SK-N-SH treated with all-trans-retinoic acid at 6 μM for 48 hours (cell line): Measurements from ENCODE around the gene SGTA.

Source experiments
- ATAC-seq: fragments of 200-7000 bp; cut with Tn5 transposase; 3 replicates; pipeline ENCODE4 v1.9.1; 2020; ENCODE audit warnings: mild to moderate bottlenecking, moderate library complexity
- ARNTL ChIP-seq: fragments of 450-650 bp; formaldehyde crosslinking; IDR thresholded peaks from 2 replicates; pipeline ENCODE4 v1.5.0; 2020; ENCODE audit warnings: low read depth, mild to moderate bottlenecking, moderate library complexity, borderline replicate concordance
- BACH2 ChIP-seq: fragments of 250-450 bp; sonication (Bioruptor Pico); IDR thresholded peaks from 2 replicates; pipeline ENCODE4 v1.9.0; 2021; ENCODE audit warnings: mild to moderate bottlenecking, borderline replicate concordance
- CREB5 ChIP-seq: fragments of 250-450 bp; sonication (Bioruptor Pico); IDR thresholded peaks from 2 replicates; pipeline ENCODE4 v1.5.1; 2020; ENCODE audit warnings: low read depth, mild to moderate bottlenecking, moderate library complexity
- CSDC2 ChIP-seq: fragments of 250-450 bp; sonication (Bioruptor Pico); IDR thresholded peaks from 2 replicates; pipeline ENCODE4 v1.5.0; 2020; ENCODE audit warnings: mild to moderate bottlenecking, moderate library complexity
- CSRNP3 ChIP-seq: fragments of 250-450 bp; sonication (Bioruptor Pico); IDR thresholded peaks from 2 replicates; pipeline ENCODE4 v1.5.1; 2021; ENCODE audit warnings: mild to moderate bottlenecking, moderate library complexity
- ESRRG ChIP-seq: fragments of 250-450 bp; sonication (Bioruptor Pico); IDR thresholded peaks from 2 replicates; pipeline ENCODE4 v1.6.1; 2021; ENCODE audit warnings: mild to moderate bottlenecking
- ISL1 ChIP-seq: fragments of 250-450 bp; sonication (Bioruptor Pico); IDR thresholded peaks from 2 replicates; pipeline ENCODE4 v2.1.2; 2022; ENCODE audit warnings: mild to moderate bottlenecking, moderate library complexity
- OSR1 ChIP-seq: fragments of 250-450 bp; sonication (Bioruptor Pico); IDR thresholded peaks from 2 replicates; pipeline ENCODE4 v1.8.0; 2022; ENCODE audit warnings: moderate library complexity, mild to moderate bottlenecking, inconsistent platforms
- PATZ1 ChIP-seq: fragments of 250-450 bp; sonication (Bioruptor Pico); IDR thresholded peaks from 2 replicates; pipeline ENCODE4 v1.8.0; 2020; ENCODE audit warnings: mild to moderate bottlenecking, moderate library complexity, borderline replicate concordance
- PPARA ChIP-seq: fragments of 250-450 bp; sonication (Bioruptor Pico); IDR thresholded peaks from 2 replicates; pipeline ENCODE4 v1.5.0; 2020; ENCODE audit warnings: mild to moderate bottlenecking, borderline replicate concordance
- RARB ChIP-seq: fragments of 250-450 bp; sonication (Bioruptor Pico); IDR thresholded peaks from 2 replicates; pipeline ENCODE4 v1.8.0; 2021; ENCODE audit warnings: mild to moderate bottlenecking, moderate library complexity
- SNAI2 ChIP-seq: fragments of 250-450 bp; sonication (Bioruptor Pico); IDR thresholded peaks from 2 replicates; pipeline ENCODE4 v1.5.0; 2020; ENCODE audit warnings: mild to moderate bottlenecking, moderate library complexity
- TOX ChIP-seq: fragments of 250-450 bp; sonication (Bioruptor Pico); IDR thresholded peaks from 2 replicates; pipeline ENCODE4 v1.8.0; 2021; ENCODE audit warnings: mild to moderate bottlenecking, moderate library complexity, borderline replicate concordance
- ZC3H10 ChIP-seq: fragments of 250-450 bp; sonication (Bioruptor Pico); IDR thresholded peaks from 2 replicates; pipeline ENCODE4 v1.5.1; 2021; ENCODE audit warnings: mild to moderate bottlenecking, moderate library complexity
- ZFP3 ChIP-seq: fragments of 250-450 bp; sonication (Bioruptor Pico); IDR thresholded peaks from 2 replicates; pipeline ENCODE4 v1.5.0; 2020; ENCODE audit warnings: mild to moderate bottlenecking, moderate library complexity
- ZNF565 ChIP-seq: fragments of 450-650 bp; formaldehyde crosslinking; conservative IDR thresholded peaks from 2 replicates; pipeline ENCODE4 v1.5.0; 2020; ENCODE audit warnings: low read depth, mild to moderate bottlenecking, moderate library complexity
- ZNF70 ChIP-seq: fragments of 450-650 bp; formaldehyde crosslinking; IDR thresholded peaks from 2 replicates; pipeline ENCODE4 v1.5.0; 2020; ENCODE audit warnings: mild to moderate bottlenecking, moderate library complexity
- ZNF8 ChIP-seq: fragments of 450-650 bp; formaldehyde crosslinking; IDR thresholded peaks from 2 replicates; pipeline ENCODE4 v1.5.0; 2020; ENCODE audit warnings: mild to moderate bottlenecking, moderate library complexity
- TF ChIP-seq, protein P1 (sequence below): fragments of 250-450 bp; sonication (Bioruptor Pico); IDR thresholded peaks from 2 replicates; pipeline ENCODE4 v1.5.0; 2020; ENCODE audit warnings: mild to moderate bottlenecking, moderate library complexity
- TF ChIP-seq, protein P2 (sequence below): fragments of 250-450 bp; sonication (Bioruptor Pico); IDR thresholded peaks from 2 replicates; pipeline ENCODE4 v1.8.0; 2021; ENCODE audit warnings: low read depth, mild to moderate bottlenecking, moderate library complexity, borderline replicate concordance

The SGTA gene

GRCh38 chr19:2716275-2716650, 66.8 kb downstream of the SGTA start:
- TF ChIP-seq OSR1 (CRISPR knock-in tag) (no peak), CSRNP3 (no peak), RARB (no peak), PPARA (CRISPR knock-in tag) (no peak), ISL1 (CRISPR knock-in tag) (no peak), ZC3H10 (CRISPR knock-in tag) (no peak), TOX (CRISPR knock-in tag) (no peak), CSDC2 (no peak), ZFP3 (no peak), ZNF70 (CRISPR knock-in tag) (no peak)
- TF ChIP-seq, protein P1, sequence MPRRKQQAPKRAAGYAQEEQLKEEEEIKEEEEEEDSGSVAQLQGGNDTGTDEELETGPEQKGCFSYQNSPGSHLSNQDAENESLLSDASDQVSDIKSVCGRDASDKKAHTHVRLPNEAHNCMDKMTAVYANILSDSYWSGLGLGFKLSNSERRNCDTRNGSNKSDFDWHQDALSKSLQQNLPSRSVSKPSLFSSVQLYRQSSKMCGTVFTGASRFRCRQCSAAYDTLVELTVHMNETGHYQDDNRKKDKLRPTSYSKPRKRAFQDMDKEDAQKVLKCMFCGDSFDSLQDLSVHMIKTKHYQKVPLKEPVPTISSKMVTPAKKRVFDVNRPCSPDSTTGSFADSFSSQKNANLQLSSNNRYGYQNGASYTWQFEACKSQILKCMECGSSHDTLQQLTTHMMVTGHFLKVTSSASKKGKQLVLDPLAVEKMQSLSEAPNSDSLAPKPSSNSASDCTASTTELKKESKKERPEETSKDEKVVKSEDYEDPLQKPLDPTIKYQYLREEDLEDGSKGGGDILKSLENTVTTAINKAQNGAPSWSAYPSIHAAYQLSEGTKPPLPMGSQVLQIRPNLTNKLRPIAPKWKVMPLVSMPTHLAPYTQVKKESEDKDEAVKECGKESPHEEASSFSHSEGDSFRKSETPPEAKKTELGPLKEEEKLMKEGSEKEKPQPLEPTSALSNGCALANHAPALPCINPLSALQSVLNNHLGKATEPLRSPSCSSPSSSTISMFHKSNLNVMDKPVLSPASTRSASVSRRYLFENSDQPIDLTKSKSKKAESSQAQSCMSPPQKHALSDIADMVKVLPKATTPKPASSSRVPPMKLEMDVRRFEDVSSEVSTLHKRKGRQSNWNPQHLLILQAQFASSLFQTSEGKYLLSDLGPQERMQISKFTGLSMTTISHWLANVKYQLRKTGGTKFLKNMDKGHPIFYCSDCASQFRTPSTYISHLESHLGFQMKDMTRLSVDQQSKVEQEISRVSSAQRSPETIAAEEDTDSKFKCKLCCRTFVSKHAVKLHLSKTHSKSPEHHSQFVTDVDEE (CRISPR knock-in tag), result no peak
- TF ChIP-seq, protein P2, sequence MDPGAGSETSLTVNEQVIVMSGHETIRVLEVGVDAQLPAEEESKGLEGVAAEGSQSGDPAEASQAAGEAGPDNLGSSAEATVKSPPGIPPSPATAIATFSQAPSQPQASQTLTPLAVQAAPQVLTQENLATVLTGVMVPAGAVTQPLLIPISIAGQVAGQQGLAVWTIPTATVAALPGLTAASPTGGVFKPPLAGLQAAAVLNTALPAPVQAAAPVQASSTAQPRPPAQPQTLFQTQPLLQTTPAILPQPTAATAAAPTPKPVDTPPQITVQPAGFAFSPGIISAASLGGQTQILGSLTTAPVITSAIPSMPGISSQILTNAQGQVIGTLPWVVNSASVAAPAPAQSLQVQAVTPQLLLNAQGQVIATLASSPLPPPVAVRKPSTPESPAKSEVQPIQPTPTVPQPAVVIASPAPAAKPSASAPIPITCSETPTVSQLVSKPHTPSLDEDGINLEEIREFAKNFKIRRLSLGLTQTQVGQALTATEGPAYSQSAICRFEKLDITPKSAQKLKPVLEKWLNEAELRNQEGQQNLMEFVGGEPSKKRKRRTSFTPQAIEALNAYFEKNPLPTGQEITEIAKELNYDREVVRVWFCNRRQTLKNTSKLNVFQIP (CRISPR knock-in tag), result no peak
- ATAC-seq, result no peak

- ATAC-seq, result no peak
- TF ChIP-seq TOX (CRISPR knock-in tag) (no peak), ISL1 (CRISPR knock-in tag) (no peak), SNAI2 (CRISPR knock-in tag) (no peak), CREB5 (CRISPR knock-in tag) (no peak), ZNF8 (CRISPR knock-in tag) (no peak), ARNTL (CRISPR knock-in tag) (no peak), ESRRG (no peak), ZNF565 (no peak), ZC3H10 (CRISPR knock-in tag) (no peak), CSDC2 (no peak), BACH2 (CRISPR knock-in tag) (no peak), PATZ1 (CRISPR knock-in tag) (no peak), ZFP3 (no peak)
- TF ChIP-seq, protein P2 (CRISPR knock-in tag), result no peak
Measured at GRCh38 chr19:2715470-2716274, 67.4 kb downstream of the SGTA start.
